Right lobe of liver (tissue), 6 donors: ENCODE data around the gene NCKAP5. TPM values are rescaled to one million over a fixed set of nuclear protein-coding genes. Genes with fewer than 3 reads are reported as not detected.

Source experiments
- ATAC-seq, 4 donors: fragments of 200-7000 bp; cut with Tn5 transposase; one replicate each; pipeline ENCODE4 v1.9.1; 2020; ENCODE audit warnings: mild to moderate bottlenecking in 4 of 4, moderate library complexity in 4 of 4
- DNase-seq, 3 donors: peaks; one replicate each; pipeline ENCODE4 v3.0.0-alpha.2; 2020
- H3K27ac ChIP-seq, 3 donors: fragments of 200-600 bp; one replicate each; pipeline ENCODE4 v1.8.0; 2022
- H3K27me3 ChIP-seq, 2 donors: fragments of 200-600 bp; one replicate each; pipeline ENCODE4 v1.8.0; 2022
- H3K36me3 ChIP-seq, 4 donors: fragments of 200-600 bp; sonication (generic) in 1 of 4; one replicate each; pipeline versions ENCODE4 v1.5.1 to v1.8.0; 2017 to 2022; ENCODE audit warnings: control low read depth in 1 of 4
- H3K4me1 ChIP-seq, 4 donors: fragments of 200-600 bp; sonication (generic) in 1 of 4; one replicate each; pipeline versions ENCODE4 v1.5.1 to v1.8.0; 2017 to 2022; ENCODE audit warnings: control low read depth in 1 of 4
- H3K4me3 ChIP-seq, 3 donors: fragments of 200-600 bp; one replicate each; pipeline ENCODE4 v1.8.0; 2022
- H3K9me3 ChIP-seq, 4 donors: fragments of 200-600 bp; sonication (generic) in 1 of 4; one replicate each; pipeline versions ENCODE4 v1.5.1 to v1.8.0; 2017 to 2022; ENCODE audit warnings: control low read depth in 1 of 4
- CTCF ChIP-seq, 4 donors: fragments of 200-600 bp in 3 of 4; fragments of 450-650 bp in 1 of 4; IDR thresholded peaks; one replicate each; pipeline versions ENCODE4 v1.5.1 to v1.8.0; 2016 to 2022; ENCODE audit warnings: antibody characterized with exemption in 4 of 4, mild to moderate bottlenecking in 2 of 4
- POLR2A ChIP-seq: fragments of 450-650 bp; IDR thresholded peaks from one replicate; pipeline ENCODE4 v1.6.1; 2017; ENCODE audit warnings: antibody characterized with exemption, mild to moderate bottlenecking
- WGBS: methylation state at CpG from one replicate; pipeline ENCODE4 v1.1.6; 2018; ENCODE audit warnings: low coverage, low lambda C conversion rate; ENCODE audit not compliant: insufficient coverage; ENCODE audit errors: missing lambda C conversion rate; 5-methylcytosine and 5-hydroxymethylcytosine counted together
- intact Hi-C, 2 donors: fragments of 100-400 bp; cut with DNase I; formaldehyde crosslinking; loops; one replicate each; pipeline versions ENCODE4 v1.11.2 to v1.14.1; 2022
- total RNA-seq, 6 experiments: library from RNA; depleted of rRNA in 2 of 6; stranded (reverse); fragments of >200 nt in 2 of 6; fragmentation: NEBNext Ultra II Directional in 3 of 6; extraction: Animal tissue kit (Norgen Biotek cat#: 25700) in 3 of 6; gene quantifications; one replicate each; pipeline versions ENCODE4 v1.1.0 to v1.2.4, GENCODE V29; 2016 to 2023
- donor health status: DM: no; HTN: yes; CAD: no.
- donor health status: DM: no; HTN: no; CAD: no.
- donor health status: DM: no; HTN: no; CAD: no.
- donor health status: DM: no; HTN: yes; CAD: no.
- donor health status: DM: no; HTN: yes; CAD: no.

The NCKAP5 gene
- total RNA-seq, 6 experiments from 2014 or later = 3.6 to 11.7 (median 6.9) TPM

DNA sequence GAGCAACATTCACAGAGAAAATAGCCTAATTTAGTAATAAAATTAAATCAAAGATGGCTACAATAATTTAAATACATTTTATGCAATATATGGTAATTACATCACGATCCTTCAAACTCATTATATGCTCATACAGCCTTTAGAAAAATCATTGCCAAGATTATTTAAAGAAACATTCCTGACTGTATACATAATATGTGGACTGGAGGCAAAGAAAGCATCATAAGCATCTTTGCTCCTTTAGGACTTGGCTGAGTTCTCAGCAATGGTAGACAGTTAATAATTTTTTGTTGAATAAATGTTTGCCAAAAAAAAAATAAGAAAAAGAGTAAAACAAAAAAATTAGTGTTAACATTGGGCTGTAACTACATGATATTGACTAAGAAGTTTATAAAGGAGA lies 26.9 kb downstream of the NCKAP5 start:
- TF ChIP-seq POLR2A (no peak), CTCF (IDR thresholded peaks at IDR 0.05) (no peak)
- 74% methylated on average over 1 of the region's 1 CpG for WGBS
- Histone ChIP-seq H3K36me3 (no peaks in the 10 kb centered on the region), H3K4me1 (no peaks in the 10 kb centered on the region), H3K4me3 (no peak overlapping the region), H3K27me3 (no peaks in the 10 kb centered on the region), H3K27ac (no peak overlapping the region), H3K9me3 (no peaks in the 10 kb centered on the region)
- intact Hi-C loops = no loop called here
- DNase-seq (no peak), ATAC-seq (no peak)

GRCh38 chr2:133532919-133533318 lies 35.3 kb downstream of the NCKAP5 start:
- ATAC-seq = no peak

DNA sequence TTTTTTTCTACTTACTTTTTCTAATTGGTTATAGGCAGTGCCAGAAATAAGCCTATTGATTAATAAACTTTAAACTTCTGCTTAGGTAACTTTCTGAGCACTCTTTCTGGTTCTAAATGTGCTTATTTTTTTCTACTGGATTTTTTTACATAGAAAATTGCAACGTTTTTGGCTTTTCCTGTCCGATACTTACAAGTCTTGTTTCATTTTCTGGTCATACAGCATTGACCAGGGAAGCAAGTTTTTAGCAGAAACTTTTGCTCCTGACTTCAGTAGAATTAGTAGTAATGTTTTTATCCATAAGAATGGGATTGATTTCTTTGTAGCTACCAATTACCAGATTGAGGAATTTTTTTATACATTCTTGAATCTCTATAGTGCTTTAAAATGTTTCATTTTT lies 36.9 kb downstream of the NCKAP5 start:
- 33% methylated on average over 2 of the region's 2 CpGs for WGBS
- no peaks in the 10 kb centered on the region for H3K27me3 ChIP-seq
- no peaks in the 10 kb centered on the region for H3K36me3 ChIP-seq
- H3K4me1 ChIP-seq = no peaks in the 10 kb centered on the region
- H3K27ac ChIP-seq = no peak overlapping the region
- ATAC-seq = no peak
- DNase-seq = no peak
- no peak overlapping the region for H3K4me3 ChIP-seq
- TF ChIP-seq CTCF (IDR thresholded peaks at IDR 0.05) = no peak
- TF ChIP-seq POLR2A = no peak
- H3K9me3 ChIP-seq = no peaks in the 10 kb centered on the region
- intact Hi-C loops = no loop called here

More at GRCh38 chr2:133532919-133533318, 35.3 kb downstream of the NCKAP5 start:
- TF ChIP-seq POLR2A (no peak), CTCF (IDR thresholded peaks at IDR 0.05) (no peak)
- H3K4me1 ChIP-seq = no peaks in the 10 kb centered on the region
- H3K9me3 ChIP-seq = no peaks in the 10 kb centered on the region
- H3K4me3 ChIP-seq = no peak overlapping the region
- no peak overlapping the region for H3K27ac ChIP-seq
- H3K36me3 ChIP-seq = no peaks in the 10 kb centered on the region
- DNase-seq = no peak
- WGBS = 97% methylated on average over 4 of the region's 4 CpGs
- intact Hi-C loops = no loop called here
- no peaks in the 10 kb centered on the region for H3K27me3 ChIP-seq

DNA sequence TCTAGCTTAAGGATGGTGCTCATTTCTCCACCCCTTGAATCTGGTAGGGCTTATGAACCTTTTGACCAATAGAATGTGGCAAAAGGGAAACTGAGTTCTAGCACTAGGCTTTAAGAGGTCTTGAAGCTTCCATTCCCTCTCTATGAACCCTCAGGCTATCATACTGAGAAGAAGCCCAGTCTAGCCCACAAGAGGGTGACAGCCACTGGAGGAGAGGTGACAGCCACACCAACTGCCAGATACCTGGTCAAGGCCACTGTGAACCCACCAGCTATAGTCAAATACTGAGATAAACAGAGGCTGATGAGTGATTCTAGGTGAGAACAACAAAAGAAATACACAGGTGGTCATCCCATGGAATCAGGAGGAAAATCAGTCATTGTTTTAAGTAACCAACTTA lies 37.6 kb downstream of the NCKAP5 start:
- no peak for DNase-seq
- no peak for ATAC-seq
- TF ChIP-seq POLR2A (no peak), CTCF (IDR thresholded peaks at IDR 0.05) (no peak)
- Histone ChIP-seq H3K27me3 (no peaks in the 10 kb centered on the region), H3K36me3 (no peaks in the 10 kb centered on the region), H3K4me3 (no peak overlapping the region), H3K9me3 (no peaks in the 10 kb centered on the region), H3K27ac (no peak overlapping the region), H3K4me1 (no peaks in the 10 kb centered on the region)
- intact Hi-C loops = no loop called here
